ENCODE measurements around the gene MAST4. TPM values are rescaled to one million over a fixed set of nuclear protein-coding genes. Genes with fewer than 3 reads are reported as not detected.

The MAST4 gene
- total and polyA plus RNA-seq, 2 of the 4 experiments (the other 2 are of a cell fraction) = 4.8 to 6.8 TPM

DNA sequence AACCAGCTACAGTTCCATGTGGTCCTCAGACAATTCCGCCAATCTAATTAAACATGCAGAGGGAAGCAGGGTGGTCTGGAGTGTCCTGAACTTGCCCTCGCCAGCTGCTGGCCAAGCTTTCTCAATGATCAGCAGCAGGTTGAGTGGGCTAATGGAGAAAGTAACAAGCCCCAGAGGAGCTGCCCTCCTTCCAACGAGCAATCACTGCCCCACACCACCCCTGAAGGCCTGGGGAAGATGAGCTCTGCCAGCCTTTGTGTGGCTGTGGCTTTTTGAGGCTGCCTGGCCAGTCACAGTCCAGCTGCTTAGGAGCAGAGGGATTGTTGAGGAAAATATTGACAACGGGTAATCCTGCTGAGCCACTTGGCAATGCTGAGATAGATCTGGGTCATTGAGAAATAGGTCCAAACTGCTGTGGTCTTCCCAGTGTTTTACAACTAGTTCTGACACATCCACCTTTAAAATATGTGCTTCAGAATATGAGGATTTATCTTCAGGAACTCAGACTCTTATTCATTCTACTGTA is 493.1 kb downstream of the MAST4 start:
- dilution Hi-C loops (cut with HindIII; ENCODE audit: low sequenced_read_pairs, unreplicated experiment) = no loop called here
- H2BK20ac ChIP-seq (ENCODE audit: low read depth, low read length) = no peak overlapping the region
- H4K91ac ChIP-seq (ENCODE audit: insufficient read depth, low read depth, low read length) = peak overlapping the region; percentile 26; the same call in 1 of the 2 replicates
- no peak overlapping the region for H3K23ac ChIP-seq (ENCODE audit: low read depth, low read length)
- H2BK120ac ChIP-seq (ENCODE audit: low read depth, low read length) = peak overlapping the region; percentile 2; the same call in 1 of the 2 replicates
- intact Hi-C loops (cut with micrococcal nuclease) = no loop called here
- H3K56ac ChIP-seq (ENCODE audit: extremely low read depth, insufficient read depth, low read length) = no peak overlapping the region
- H4K20me1 ChIP-seq (ENCODE audit: insufficient read depth, low read length) = no peaks in the 10 kb centered on the region
- peaks cover 4% of the 10 kb centered on the region for H3K4me1 ChIP-seq (ENCODE audit: control insufficient read depth, insufficient read depth, low read length)
- no peak overlapping the region for H3K4me3 ChIP-seq (ENCODE audit: insufficient read depth, low read depth, low read length)
- peaks cover 3 to 22% of the 10 kb centered on the region in 2 experiments; a peak in 2 of 4 replicates for H3K79me1 ChIP-seq (ENCODE audit: low read depth in 1 of 2, low read length in 2 of 2)
- H3K9ac ChIP-seq (ENCODE audit: low read depth, low read length) = no peak overlapping the region
- peak overlapping the region; percentile 21 for H3K4ac ChIP-seq (ENCODE audit: low read depth, low read length)
- H2AFZ ChIP-seq (replicated peaks; ENCODE audit: low read length, poor library complexity) = peak overlapping the region; percentile 29
- H4K8ac ChIP-seq (ENCODE audit: low read depth in 2 of 2, low read length in 2 of 2) = 0 out of 4 replicates have a peak overlapping the region, but pooled peaks of 1 of the 2 experiments have one; percentile 0
- H2BK5ac ChIP-seq (ENCODE audit: low read depth, low read length, poor library complexity, severe bottlenecking) = peak overlapping the region; percentile 0
- H3K4me2 ChIP-seq (ENCODE audit: low read depth, low read length) = peak overlapping the region; percentile 1; the same call in 1 of the 2 replicates
- in situ Hi-C loops (cut with MboI; ENCODE audit: low sequenced_read_pairs) = no loop called here
- H2AK9ac ChIP-seq (replicated peaks; ENCODE audit: low read depth, low read length, poor library complexity) = no peak overlapping the region
- H4K5ac ChIP-seq (ENCODE audit: low read depth, low read length) = no peak overlapping the region
- TF ChIP-seq CEBPB (IDR thresholded peaks at IDR 0.05; ENCODE audit: low read depth, low read length) (peak; percentile 31; the same call in 1 of the 2 replicates), CHD1 (IDR thresholded peaks at IDR 0.05; ENCODE audit: low read depth, low read length) (no peak)
- peaks cover 8% of the 10 kb centered on the region for H3K9me1 ChIP-seq (ENCODE audit: insufficient read depth, low read length)
- no peak overlapping the region for H2AK5ac ChIP-seq (ENCODE audit: low read depth, low read length)
- no peak overlapping the region for H3K18ac ChIP-seq (ENCODE audit: low read depth, low read length)
- peak; percentile 65 for DNase-seq
- no peaks in the 10 kb centered on the region for H3K27me3 ChIP-seq (ENCODE audit: control insufficient read depth, insufficient read depth, low read length)
- no TSS peak for BruUV-seq (replicated peaks)
- peak; percentile 71 for ATAC-seq (ENCODE audit: low read depth)
- ChIA-PET POLR2A (ENCODE audit: unreplicated experiment) (no interaction called here), CTCF (interaction anchor here (0.9 kb wide), 1 partner anchor 128 kb away, joined by 3 read pairs; no protein-coding TSS in a partner anchor)
- H3K36me3 ChIP-seq (ENCODE audit: control insufficient read depth, insufficient read depth, low read length) = peaks cover 3% of the 10 kb centered on the region; the same call in 1 of the 2 replicates
- no peak overlapping the region for H2BK15ac ChIP-seq (ENCODE audit: low read depth, low read length)
- H3K9me3 ChIP-seq (ENCODE audit: control insufficient read depth, insufficient read depth, low read length) = no peaks in the 10 kb centered on the region
- WGBS, 2 experiments (ENCODE audit: extremely low coverage in 2 of 2, insufficient read length in 1 of 2) = no CpG with 5 or more reads among the region's 4 CpGs
- peak overlapping the region; percentile 43 for H3K14ac ChIP-seq (replicated peaks; ENCODE audit: low read depth, low read length)
- no peak overlapping the region; the same call in 1 of the 2 replicates for H3K27ac ChIP-seq (ENCODE audit: insufficient read depth, low read length)

Data from IMR-90 (cell line).